EH (cell line): Measurements from ENCODE around the gene PAXIP1.
"Not testable (repeated sequence)": the region's sequence is repeated elsewhere in the genome, so short reads cannot be mapped to it uniquely, and the experiment has no call there.

Source experiments
- DNase-seq: peaks from one replicate; pipeline ENCODE4 v3.0.0-alpha.2; 2015; ENCODE audit warnings: low read depth

PAXIP1 gene

DNA sequence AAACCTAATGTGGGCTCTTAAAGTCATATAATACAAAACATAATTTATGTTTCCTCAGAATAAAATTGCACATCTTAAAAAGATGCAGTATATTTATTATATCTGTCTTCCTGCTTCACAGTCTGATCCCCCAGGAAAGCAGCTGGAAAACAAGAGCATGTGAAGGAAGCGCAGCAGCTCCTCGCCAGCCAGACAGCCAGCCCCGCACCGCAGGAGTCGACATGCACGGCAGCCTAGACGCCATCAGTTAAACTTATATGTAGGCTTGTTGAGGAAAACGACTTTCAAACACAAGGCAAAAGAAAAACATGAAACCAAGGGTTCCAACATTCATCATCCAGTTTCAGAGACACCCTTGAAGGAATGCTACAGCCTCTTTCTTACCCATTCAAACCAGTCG, 59.0 kb downstream of the PAXIP1 start:
- DNase-seq: no peak

DNA sequence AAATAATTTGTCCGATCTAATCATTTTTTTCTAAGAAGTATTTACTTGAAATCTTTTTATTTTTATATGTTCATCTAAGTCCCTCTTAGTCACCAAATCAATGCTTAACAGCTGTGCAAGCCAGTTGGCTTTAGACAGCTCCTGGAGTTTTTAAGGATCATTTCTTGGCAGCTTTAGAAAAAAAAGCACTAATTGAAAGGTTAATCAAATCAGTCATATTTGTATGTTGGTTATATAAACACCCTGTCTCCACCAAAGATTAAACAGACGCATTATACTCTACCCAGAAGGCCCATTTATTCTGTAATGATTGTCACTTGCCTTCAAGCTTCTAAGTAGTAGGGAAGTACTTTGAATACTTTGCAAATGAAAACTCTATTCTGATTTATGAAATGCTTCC, 60.2 kb downstream of the PAXIP1 start:
- no peak for DNase-seq

DNA sequence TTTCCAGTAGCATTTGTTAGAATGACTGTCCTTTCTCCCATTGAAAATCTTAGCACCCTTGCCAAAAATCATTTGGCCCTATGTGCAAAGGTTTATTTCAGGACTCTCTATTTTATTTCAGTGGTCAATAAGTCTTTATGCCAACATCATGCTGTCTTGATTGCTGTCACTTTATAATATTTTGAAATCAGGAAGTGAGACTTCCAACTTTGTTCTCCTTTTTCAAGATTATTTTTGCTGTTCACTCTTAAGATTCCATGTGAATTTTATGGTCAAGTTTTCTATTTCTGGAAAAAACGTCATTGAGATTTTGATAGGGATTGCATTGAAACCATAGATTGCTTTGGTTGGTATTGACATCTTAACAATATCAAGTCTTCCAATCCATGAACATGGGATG, 65.1 kb downstream of the PAXIP1 start:
- no peak for DNase-seq

DNA sequence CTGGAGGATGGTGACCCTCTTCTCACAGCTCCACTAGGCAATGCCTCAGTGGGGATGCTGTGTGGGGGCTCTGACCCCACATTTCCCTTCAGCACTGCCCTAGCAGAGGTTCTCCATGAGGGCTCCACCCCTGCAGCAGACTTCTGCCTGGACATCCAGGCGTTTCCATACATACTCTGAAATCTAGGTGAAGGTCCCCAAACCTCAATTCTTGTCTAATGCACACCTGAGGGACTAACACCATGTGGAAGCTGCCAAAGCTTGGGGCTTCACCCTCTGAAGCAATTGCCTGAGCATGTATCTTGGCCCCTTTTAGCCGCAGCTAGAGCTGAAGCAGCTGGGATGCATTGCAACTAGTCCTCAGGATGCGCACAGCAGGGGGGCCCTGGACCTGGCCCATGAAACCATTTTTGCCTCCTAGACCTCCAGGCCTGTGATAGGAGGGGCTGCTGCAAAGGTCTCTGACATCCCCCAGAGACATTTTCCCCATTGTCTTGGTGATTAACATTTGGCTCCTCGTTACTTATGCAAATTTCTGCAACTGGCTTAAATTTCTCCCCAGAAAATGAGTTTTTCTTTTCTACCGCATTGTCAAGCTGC, 68.5 kb downstream of the PAXIP1 start:
- not testable (repeated sequence) for DNase-seq

DNA sequence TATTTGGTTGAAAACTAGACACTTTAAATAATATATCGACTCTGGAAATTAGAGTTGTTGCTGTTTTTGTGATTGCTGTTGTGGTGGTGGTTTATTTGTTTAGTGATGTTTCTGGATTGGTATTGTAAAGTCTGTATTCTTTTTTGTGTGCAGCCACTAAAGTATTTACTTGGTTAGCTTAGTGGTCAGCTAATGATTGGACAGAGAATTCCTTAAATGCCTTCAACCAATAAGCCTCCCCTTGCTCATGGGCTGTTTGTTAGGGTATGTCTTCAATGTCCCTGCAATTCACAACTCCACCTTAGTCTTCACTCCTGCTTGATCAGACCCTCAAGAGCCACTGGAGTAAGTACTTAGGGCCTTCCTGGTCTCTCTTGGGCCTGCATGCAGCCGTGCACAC, 71.0 kb downstream of the PAXIP1 start:
- peak; percentile 40 for DNase-seq

DNA sequence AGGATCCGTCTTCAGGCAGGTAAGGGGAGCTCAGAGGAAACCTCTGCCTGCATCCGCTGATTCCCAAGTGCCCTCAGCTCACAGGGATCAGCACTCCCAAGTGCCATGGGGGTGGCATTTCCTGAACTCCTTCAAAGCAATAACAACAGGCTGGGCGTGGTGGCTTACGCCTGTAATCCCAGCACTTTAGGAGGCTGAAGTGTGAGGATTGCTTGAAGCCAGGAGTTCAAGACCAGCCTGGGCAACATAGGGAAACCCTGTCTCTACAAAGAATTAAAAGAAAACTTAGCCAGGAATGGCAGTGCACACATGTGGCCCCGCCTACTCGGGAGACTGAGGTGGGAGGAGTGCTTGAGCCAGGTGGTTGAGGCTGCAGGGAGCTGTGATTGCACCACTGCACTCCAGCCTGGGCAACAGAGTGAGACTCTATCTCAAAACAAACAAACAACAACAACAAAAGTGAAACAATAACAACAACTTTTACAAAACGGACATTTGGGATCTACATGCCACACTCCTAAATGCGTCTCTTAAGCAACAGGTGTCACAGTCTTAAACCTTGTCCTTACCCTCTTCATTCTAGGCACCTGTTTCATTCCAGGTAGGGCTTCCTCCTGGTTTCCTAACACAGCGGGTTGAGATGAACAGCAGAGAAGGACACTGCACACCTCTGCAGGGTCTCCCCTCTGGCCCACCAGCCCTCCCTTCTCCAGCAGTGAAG, 73.8 kb downstream of the PAXIP1 start:
- no peak for DNase-seq

DNA sequence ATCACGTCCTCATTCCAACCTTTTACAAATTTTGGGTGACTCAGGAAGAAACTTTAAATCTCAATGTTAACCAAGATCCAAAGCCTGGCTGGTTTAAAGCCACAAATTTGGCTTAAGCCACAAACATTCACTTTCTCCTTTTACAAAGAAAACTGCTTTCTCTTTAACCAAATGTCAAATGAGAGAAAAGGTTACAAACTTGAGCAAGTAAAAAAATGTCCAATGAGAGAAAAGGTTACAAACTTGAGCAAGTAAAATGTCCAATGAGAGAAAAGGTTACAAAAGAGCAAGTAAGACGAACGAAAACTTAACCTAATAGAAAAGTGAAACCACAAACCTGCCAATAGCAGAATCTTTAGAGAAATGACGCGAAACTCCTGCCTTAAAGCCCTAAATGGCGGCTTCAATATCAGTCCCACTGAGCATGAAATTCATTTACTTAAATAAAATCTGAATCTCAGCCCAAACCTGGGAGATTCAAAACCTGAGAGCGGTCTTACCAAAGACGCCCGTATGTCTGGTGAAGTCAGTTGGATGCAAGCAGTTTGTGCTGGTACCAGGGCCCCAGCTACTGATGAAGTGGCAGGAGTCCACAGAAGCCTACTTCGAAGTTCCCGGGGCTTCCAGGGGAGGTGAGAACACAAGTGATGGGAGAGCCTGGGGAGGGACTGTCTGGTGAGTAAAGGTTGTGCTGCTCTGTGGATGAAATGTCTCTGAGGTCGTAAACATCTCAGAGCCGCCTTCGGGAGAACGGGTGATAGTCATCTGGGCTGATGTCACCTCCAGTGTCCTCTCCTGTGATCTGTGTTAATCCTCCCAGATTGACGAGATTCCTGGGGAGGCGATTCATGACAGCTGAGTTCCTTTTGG, 74.6 kb downstream of the PAXIP1 start:
- peak; percentile 95 for DNase-seq

DNA sequence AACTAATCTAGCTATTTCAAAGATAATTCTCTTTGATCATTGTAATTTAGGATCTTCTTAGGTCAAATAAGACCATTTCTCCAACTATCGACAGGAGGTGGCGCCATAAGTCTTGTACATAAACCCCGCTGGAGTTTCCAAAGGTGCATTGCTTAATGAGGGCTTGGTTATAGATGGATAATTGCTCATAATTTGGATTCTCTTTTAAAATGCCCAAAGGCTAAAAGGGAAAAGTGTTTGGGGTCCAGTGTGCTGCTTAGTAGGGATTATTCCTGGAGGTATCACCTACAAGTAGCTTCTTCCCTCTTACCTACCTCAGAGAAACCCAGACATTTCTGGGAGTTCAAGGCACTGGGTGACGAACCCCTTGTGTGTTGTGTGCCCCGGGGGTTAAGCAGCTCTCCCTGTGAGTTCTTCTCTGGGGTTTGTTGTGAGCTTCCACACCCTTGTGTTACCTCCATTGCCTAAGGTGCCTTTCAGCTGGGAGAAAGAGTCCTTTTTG, 75.2 kb downstream of the PAXIP1 start:
- DNase-seq: peak; percentile 83

DNA sequence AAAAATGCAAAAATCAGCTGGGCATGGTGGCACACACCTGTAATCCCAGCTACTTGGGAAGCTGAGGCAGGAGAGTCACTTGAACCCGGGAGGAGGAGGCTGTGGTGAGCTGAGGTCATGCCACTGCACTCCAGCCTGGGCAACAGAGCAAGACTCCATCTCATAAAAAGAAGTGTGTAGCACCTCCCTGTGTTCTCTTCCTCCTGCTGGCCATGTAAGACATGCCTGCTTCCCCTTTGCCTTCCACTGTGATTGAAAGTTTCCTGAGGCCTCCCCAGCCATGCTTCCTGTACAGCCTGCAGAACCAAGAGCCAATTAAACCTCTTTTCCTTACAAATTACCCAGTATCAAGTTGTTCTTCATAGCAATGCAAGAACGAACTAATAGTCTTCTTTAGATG, 80.5 kb downstream of the PAXIP1 start:
- not testable (repeated sequence) for DNase-seq

DNA sequence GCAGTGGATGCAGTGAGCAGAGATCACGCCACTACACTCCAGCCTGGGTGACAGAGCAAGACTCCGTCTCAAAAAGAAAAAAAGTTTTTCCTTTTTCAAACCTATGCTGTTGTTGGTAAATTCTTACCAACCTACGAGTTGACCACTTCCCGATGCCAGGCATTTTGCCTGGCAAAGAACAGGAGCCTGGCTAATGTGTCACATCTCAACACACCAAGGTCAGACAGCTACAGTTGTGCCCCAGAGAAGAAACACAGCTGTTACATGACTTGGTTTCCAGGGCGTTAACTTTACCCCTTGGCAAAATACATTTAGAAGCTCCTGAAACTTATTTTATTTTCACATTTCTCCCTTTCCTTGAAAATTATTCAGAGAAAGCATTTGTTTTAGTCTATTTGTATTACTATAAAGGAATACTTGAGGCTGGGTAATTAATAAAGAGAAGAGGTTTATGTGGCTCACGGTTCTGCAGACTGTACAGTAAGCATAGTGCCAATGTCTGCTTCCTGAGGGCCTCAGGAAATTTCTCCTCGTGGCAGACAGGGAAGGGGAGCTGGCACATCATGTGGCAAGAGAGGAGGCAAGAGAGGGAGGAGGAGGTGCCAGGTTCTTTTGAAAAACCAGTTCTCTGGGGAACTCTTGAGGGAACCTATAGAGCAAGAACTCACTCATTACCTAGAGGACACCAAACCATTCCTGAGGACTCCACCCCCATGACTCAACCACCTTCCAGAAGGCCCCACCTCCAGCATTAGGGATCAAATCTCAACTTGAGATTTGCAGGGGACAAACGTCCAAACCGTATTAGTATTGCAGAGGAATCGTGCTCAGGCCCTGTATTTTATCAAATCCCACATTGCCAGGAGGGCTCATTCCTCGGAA, 83.3 kb downstream of the PAXIP1 start:
- no peak for DNase-seq

DNA sequence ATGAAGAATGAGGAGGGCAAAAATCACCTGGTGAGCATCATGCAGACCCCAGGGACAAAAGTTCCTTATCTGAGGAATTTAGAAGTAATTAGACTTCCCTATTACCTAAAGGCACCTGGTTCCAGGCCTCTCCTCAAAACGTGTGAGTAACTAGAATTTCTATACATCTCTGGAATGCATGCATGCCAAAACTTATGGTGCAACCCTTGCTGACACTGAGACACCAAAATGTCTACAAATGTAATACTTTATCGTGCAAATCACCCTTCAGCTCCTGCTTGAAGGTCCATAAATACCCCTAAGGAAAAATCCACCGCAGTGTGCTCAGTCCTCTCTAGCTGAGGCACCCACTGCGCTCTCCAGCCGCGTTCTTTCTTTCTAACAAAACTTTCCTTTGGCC, 84.2 kb downstream of the PAXIP1 start:
- DNase-seq: no peak

DNA sequence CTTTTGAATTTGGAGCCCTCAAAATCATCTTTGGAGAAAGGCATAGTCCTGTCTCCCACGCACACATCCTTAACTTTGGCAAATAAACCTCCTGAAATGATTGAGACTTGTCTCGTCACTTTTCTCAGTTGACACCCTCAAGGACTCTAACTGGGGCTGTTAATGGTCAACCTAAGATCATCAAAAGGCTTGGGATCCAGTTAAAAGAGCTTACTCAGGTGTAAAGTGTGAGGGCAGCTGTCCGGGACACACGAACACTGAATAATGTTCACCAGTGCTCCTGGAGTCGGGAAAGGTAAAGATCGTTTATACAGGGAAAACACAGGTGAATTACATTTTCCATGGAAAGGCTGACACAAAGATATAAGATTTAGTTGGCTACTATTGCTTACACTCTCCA, 84.7 kb downstream of the PAXIP1 start:
- no peak for DNase-seq

DNA sequence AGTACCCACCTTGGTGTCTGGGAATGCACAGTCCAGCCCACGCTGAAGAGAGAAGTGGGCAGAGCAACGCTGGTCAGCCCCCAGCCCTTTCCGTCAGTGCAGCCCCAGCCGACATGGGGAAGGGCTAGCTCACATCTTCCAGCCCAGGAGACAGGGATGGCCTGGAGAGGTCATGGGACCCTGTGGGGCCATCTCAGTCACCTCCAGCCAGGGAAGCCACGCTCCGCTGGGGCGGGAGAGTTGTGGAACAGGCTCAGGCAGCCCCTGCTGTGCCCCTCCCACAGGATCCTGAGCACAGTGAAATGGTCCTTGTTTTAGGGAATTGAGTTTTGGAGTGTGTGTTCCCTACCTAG, 85.1 kb downstream of the PAXIP1 start:
- no peak for DNase-seq

DNA sequence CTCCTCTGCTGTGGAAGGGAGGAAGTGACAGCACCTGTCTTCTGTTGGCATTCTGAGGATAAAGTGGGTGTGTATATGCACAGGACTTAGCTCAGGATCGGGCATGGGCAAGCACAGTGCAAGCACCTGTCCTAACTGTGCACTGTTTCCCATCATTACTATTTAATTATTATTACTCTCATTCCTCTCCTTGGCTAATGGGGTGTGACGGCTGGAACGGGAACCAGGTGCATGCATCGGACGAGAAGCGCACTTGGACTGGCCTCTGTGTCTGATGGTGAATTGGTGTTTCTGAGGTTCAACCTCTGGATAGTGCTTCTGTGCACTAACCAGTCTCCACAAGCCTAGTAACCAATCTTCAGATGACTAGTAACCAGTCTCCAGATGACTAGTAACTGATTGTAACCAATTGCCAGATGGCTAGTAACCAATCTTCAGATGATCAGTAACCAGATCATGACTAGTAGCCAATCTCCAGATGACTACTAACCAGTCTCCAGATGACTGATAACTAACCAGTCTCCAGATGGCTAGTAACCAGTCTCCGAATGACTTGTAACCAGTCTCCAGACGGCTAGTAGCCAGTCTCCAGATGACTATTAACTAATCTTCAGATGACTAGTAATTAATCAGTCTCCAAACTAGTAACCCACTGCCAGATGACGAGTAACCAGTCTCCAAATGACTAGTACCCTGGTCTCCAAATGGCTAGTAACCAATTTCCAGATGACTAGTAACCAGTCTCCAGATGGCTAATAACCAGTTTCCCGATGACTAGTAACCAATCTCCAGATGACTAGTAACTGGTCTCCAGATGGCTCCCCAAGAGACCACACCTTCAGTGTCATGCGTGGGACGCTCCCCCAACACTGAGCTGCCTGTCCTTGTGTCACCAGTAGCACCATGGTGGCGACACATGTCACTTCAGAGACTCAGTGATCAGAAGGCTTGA, 85.8 kb downstream of the PAXIP1 start:
- DNase-seq: no peak

DNA sequence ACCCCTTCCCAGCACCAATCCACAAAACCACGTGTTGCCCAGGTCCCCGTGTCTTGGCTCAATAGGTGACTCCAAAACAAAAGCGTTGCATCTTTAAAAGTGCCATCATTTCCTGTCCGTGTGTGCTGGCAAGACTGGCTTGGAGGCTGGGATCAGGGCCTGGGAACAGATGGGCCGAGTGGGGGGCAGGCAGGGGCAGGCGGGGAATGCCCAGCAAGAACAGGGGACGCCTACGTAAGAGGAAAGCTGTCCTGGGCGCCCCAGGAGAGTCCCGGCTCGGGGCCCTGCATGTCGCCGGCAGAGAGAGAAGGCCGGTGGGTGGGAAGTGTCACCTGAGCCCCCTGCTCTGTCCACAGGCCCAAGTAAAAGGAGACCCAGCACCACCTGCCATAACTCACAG, 86.5 kb downstream of the PAXIP1 start:
- no peak for DNase-seq

DNA sequence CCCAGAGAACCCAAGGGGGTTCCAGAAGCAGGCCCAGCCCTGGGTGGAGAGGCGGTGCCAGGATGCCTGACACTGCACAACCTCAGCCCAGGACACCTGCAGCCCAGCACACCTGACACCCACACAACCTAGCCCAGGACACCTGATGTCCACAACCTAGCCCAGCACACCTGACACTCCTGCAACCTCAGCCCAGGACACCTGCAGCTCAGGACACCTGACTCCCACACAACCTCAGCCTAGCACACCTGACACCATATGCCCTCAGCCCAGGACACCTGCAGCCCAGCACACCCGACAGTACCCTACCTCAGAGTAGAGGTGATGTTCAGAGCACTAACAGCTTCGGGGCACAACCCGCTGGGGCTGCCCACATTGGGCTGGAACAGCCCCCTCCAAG, 87.3 kb downstream of the PAXIP1 start:
- DNase-seq: no peak

DNA sequence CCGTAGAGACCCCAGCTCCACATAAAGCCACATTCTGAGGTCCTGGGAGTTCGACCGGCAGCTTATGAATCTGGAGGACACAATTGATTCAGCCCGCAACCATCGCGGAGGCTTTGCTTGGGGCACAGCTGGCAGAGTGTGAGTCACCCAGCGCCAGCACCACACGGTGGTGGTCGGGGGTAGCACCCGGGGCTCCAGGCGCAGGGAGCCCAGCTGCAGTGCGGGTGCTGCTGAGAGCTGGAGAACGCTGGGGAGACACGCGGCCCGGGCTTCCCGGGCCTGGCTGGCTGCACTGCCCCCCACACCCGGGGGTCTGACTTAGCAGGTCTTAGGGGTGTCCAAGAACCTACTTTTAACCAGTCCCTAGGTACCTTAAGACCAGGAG, 87.9 kb downstream of the PAXIP1 start:
- DNase-seq: no peak

DNA sequence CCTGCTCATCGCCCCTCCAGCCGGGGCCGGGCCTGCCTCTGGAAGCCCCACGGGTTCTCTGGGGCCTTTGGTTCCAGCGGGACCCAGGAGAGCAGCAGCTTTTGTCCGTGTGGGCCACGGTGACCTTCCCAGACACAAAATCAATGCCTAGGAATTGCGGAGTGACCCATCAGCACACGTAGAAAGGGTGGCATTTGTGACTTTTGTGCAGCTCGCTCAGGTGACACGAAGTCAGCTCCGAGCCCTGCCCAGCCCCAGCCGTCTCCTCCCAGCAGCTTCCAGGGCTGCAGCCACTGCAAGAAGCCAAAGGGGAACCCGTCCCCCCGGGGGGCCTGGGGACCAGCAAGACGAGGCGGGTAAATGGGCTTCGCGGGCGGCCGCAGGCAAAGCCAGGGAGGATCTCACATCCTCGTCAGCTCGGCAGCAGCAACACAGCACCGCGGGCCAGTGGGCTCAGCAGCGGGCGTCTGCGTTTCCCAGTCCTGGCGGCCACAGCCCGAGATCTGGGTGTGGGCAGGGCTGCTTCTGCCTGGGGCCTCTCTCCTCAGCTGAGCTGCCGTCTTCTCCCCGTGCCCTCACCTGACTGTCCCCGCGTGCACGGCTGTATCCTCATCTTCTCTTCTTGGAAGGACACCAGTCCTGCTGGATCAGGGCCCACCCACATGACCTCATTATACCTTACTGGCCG, 88.5 kb downstream of the PAXIP1 start:
- DNase-seq: no peak

DNA sequence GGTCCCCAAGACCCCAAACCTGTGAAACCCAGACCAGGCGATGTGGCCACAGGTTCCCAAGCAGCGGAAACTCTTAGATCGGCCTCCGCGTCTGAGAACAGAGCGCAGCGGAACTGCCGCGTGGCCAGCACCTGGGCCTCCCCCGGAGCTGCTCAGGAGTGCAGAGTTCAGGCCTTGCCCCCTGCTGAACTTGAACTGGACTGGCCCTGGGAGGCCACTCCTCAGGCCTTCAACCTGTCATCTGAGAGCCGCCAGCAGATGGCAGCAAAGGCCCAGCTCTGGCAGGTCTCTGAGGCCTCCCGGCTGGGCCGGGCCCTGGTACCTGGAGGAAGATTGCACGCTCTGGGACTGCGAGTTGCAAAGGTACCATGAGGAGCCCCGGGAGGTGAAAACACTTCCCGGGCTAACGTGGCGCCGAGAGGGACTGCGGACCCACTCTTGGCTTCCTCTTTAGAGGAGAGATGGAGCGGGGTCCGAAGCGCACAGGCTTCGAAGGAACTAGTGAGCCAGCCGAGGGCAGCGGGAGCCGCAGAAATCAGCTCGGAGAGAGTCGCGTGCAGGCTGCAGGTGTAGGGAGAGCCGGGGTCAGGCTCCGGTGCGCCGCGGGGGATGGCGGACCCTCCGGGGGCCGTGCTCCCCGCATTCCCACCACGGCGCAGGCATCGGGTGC, 89.2 kb downstream of the PAXIP1 start:
- peak; percentile 68 for DNase-seq
